HK-2 (cell line): Measurements from ENCODE around the gene CBLN3.

ENCODE experiments used
- DNase-seq: peaks from one replicate; pipeline ENCODE4 v3.0.0-alpha.2; 2018; ENCODE audit not compliant: unreplicated experiment

Gene CBLN3

DNA sequence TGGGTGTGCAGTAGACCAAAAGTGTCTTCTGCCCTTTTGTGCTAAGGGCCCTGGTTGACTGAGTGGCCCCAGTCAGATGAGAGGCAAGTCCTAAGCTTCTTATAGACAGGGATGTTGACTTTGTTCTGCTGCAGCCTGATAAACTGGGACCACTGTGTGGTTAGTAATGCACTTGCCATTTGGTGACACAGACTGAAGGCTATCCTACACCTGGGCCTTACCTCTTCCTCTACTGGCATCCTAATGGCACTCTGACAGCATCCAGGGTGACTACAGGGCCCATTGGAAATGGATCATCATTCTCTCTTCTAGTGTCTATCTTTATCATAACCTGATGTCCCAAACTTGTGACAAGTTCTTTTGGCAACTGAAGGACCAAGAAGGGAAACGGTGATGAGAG, 9.8 kb upstream of the CBLN3 start:
- DNase-seq, result no peak

- no peak for DNase-seq
Measured at GRCh38 chr14:24438223-24439097, 9.0 kb upstream of the CBLN3 start.

DNA sequence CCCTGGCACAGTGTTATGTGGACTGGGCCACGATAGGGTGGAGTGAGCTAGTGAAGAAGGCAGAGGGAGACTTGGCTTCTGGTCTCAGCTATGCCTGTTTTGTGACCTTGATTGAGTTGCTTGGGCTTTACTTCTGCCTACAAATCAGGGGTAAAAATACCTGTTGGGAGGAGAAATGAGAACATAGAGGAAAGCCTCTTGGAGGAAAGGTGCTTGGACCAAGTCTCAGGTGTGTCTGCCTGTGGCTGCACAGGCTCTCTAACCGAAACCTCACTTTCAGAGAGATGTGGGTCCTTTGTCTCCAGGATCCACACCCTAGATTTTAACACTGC, 8.2 kb upstream of the CBLN3 start:
- no peak for DNase-seq

GRCh38 chr14:24437020-24437735, 7.7 kb upstream of the CBLN3 start:
- no peak for DNase-seq

GRCh38 chr14:24436355-24437019, 7.0 kb upstream of the CBLN3 start:
- DNase-seq, result peak; percentile 35

- no peak for DNase-seq
Measured at GRCh38 chr14:24435998-24436354, 6.5 kb upstream of the CBLN3 start.

DNA sequence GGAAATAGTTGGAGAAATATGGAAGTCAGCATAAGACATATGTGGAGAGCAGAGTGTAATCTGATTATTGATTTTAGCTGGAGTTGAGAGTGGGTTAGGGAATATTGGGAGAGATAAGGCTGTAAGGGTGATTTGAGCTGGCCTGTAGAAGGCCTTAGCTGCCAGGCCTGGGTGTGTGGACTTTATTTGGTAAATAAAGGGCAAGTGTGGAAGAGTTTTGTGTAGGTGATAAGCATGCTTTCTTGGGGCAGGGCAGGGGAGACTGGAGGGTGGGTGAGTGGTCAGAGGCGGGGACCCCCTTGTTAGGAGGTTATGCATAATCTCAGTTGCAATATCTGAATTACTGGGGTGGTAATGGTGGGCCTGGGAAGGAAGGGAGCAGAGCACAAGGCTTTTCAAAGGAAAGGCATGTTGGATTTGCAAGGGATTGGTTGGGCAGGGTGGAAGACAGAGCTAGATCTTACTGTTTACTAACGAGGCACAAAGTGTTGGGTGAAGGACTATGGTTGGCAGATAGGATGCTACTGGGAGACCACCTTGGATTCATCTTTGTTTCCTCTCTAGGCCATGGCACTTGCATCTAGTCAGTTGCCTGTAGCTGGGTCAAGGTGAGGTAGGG, 5.8 kb upstream of the CBLN3 start:
- DNase-seq, result no peak

- no peak for DNase-seq
Measured at GRCh38 chr14:24434676-24435075, 5.2 kb upstream of the CBLN3 start.

- DNase-seq, result no peak
Measured at GRCh38 chr14:24434036-24434435, 4.6 kb upstream of the CBLN3 start.

GRCh38 chr14:24432259-24433131, 3.0 kb upstream of the CBLN3 start:
- no peak for DNase-seq

DNA sequence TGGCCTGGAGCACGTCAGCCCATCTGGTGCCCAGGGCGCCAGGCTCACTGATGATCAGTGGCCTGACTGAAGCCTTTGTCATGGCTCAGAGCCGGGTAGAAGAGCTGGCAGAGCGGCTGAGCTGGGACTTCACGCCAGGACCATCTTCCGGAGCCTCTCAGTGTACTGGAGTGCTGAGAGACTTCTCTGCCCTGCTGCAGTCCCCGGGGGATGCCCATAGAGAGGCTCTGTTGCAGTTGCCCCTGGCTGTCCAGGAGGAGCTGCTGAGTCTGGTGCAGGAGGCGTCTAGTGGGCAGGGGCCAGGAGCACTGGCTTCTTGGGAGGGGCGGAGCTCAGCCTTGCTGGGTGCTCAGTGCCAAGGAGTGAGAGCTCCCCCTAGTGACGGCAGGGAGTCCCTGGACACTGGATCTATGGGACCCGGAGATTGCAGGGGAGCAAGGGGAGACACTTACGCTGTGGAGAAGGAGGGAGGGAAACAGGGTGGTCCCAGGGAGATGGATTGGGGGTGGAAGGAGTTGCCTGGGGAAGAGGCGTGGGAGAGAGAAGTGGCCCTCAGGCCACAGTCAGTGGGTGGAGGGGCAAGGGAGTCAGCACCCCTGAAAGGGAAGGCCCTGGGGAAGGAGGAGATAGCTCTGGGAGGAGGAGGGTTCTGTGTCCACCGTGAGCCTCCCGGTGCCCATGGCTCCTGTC, 2.2 kb upstream of the CBLN3 start:
- peak; percentile 89 for DNase-seq

- no peak for DNase-seq
Measured at GRCh38 chr14:24430682-24431568, 1.5 kb upstream of the CBLN3 start.

DNA sequence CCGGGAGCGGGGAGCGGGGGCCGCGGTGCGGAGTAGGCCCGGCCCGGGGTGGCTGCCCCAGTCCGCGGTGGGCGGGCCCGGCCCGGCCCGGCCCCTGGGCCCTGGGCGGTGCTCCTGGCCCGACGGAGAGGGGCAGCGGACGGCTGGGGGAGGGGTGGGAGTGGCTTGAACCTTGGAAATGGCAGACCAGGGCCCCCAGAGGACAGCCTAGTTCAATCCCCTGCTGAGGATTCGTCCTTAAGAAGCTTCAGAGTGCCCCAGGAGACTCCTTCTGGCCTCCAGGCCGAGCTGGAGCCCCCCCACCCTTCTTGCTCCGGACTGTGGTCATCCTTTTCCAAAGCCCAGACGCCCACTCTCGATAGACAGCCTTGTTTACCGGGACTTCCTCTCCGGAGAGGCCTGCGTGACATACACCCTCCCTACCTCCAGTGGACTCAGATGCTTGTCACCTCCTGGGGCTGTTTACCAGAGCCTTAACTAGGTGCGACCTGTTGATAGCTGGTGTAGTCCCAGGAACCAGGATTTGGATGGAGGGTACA, 744 bp upstream of the CBLN3 start:
- DNase-seq, result peak; percentile 74

DNA sequence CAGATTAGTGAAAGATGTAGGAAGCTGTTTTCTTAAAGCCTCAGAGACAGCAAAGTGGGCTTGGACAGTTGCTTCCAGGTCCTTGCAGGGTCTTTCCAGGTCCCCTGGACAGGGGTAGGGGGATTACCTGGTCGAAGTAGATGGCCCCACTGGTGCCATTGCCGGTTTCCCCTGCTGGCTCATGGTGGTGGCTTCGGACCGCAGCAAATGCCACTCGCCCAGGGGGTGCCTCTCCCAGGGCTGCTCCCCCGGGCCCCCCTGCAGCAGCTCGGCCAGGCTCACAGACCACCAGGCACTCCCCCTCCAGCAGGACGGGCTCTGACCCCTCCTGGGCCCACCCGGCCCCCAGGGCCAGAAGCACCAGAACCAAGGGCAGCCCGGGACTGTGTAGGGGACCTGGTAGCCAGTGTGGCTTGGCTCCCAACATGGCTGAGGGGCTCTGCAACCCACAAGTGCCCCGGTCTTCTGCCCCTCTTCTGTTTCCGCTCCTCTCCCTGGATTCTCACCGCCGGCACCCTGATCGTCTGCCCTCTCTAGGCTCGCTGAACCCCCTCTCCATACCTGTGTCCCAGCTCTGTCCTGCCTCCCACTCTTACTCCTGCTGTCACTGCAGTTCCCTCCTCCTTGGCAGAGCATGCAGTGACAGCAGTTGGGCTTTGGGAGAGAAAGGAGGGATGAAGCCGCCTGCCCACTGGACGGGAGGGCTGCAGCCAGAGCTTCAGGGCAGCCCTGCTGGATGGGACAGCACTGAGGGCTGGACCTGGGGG, 657 bp downstream of the CBLN3 start:
- no peak for DNase-seq

- no peak for DNase-seq
Measured at GRCh38 chr14:24427537-24428508, 1.6 kb downstream of the CBLN3 start.

DNA sequence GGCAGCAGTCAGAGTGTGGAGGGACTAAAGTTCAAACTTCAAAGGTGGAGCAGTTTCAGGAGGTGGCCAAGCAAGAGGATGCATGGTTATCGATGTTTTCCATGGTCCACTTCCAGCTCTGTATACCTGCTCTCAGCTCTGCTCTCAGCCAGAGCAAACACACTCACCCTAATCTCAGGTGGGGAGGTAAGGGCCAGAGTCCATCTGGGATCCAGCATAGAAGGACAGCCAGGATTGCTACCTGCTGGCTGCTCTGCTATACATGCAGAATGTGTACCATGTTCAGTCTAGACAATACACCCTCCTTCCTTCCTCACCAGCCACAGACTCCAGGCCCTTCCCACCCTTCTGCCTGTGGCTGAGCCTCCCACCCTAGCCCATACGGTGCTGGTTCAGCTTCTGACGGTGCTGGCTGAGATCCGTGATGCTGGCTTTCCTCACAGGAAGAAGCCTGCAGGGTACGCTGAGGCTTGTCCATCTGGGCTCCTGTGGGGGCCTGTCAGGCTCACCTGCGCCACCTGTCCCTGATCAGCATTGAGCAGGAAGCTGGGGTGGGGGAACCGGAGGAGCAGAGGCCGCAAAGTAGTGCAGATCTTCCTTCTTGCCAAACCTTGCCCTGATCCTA, 2.4 kb downstream of the CBLN3 start:
- no peak for DNase-seq
